CD4-positive, alpha-beta T cell treated with Interleukin-4 for 4 hours (primary cell): ENCODE data around the gene ZCCHC2.

Experiments used
- DNase-seq: peaks from one replicate; pipeline ENCODE4 v3.0.0-alpha.2; 2020

ZCCHC2 gene

GRCh38 chr18:62522504-62523254 is at the start of gene ZCCHC2:
Gene ZCCHC2, plus strand, starts transcription at chr18:62523025. Its CDS starts 400 bp downstream, at chr18:62523425.
- DNase-seq = peak; percentile 98

GRCh38 chr18:62479574-62479973 is 43.3 kb upstream of the ZCCHC2 start:
- no peak for DNase-seq

GRCh38 chr18:62480927-62481326 is 41.9 kb upstream of the ZCCHC2 start:
- DNase-seq = no peak

GRCh38 chr18:62484941-62485340 is 37.9 kb upstream of the ZCCHC2 start:
- no peak for DNase-seq

- DNase-seq = no peak
These were observed 37.1 kb upstream of the ZCCHC2 start for GRCh38 chr18:62485684-62486083.

GRCh38 chr18:62486290-62486964 is 36.4 kb upstream of the ZCCHC2 start:
- DNase-seq = no peak

- no peak for DNase-seq
These were observed 35.7 kb upstream of the ZCCHC2 start for GRCh38 chr18:62487161-62487560.

- no peak for DNase-seq
These were observed 31.7 kb upstream of the ZCCHC2 start for GRCh38 chr18:62490967-62491695.

- DNase-seq = no peak
These were observed 29.6 kb upstream of the ZCCHC2 start for GRCh38 chr18:62493033-62493862.

GRCh38 chr18:62494764-62495163 is 28.1 kb upstream of the ZCCHC2 start:
- no peak for DNase-seq

- DNase-seq = no peak
These were observed 26.6 kb upstream of the ZCCHC2 start for GRCh38 chr18:62496262-62496661.

- no peak for DNase-seq
These were observed 25.5 kb upstream of the ZCCHC2 start for GRCh38 chr18:62497190-62497772.

GRCh38 chr18:62498616-62499262 is 24.1 kb upstream of the ZCCHC2 start:
- DNase-seq = no peak

- DNase-seq = no peak
These were observed 23.6 kb upstream of the ZCCHC2 start for GRCh38 chr18:62499263-62499650.

- DNase-seq = no peak
These were observed 22.7 kb upstream of the ZCCHC2 start for GRCh38 chr18:62500174-62500573.

GRCh38 chr18:62500966-62501591 is 21.7 kb upstream of the ZCCHC2 start:
- DNase-seq = no peak

- peak; percentile 35 for DNase-seq
These were observed 16.9 kb upstream of the ZCCHC2 start for GRCh38 chr18:62505669-62506494.

GRCh38 chr18:62506495-62507143 is 16.2 kb upstream of the ZCCHC2 start:
- no peak for DNase-seq

GRCh38 chr18:62509779-62510178 is 13.0 kb upstream of the ZCCHC2 start:
- no peak for DNase-seq

GRCh38 chr18:62510789-62511188 is 12.0 kb upstream of the ZCCHC2 start:
- no peak for DNase-seq
